Transverse colon (tissue), 4 donors: Measurements from ENCODE around the gene NCOA3. TPM values are rescaled to one million over a fixed set of nuclear protein-coding genes. Genes with fewer than 3 reads are reported as not detected.

ENCODE experiments used
- DNase-seq: peaks from one replicate; pipeline ENCODE4 v3.0.0-alpha.2; 2019
- H3K27ac ChIP-seq, 4 donors: fragments of 200-600 bp; sonication (generic); 2 replicates each; pipeline ENCODE4 v1.5.1; 2016 to 2018; ENCODE audit warnings: inconsistent platforms in 4 of 4
- H3K27me3 ChIP-seq: fragments of 200-600 bp; sonication (generic); 2 replicates; pipeline ENCODE4 v1.5.1; 2017; ENCODE audit warnings: inconsistent platforms
- H3K36me3 ChIP-seq, 4 donors: fragments of 200-600 bp; sonication (generic); 2 replicates each; pipeline ENCODE4 v1.5.1; 2017 to 2019; ENCODE audit warnings: inconsistent platforms in 4 of 4
- H3K4me1 ChIP-seq, 4 donors: fragments of 200-600 bp; sonication (generic); 2 replicates each; pipeline ENCODE4 v1.5.1; 2017 to 2020; ENCODE audit warnings: inconsistent platforms in 4 of 4
- H3K4me3 ChIP-seq, 4 donors: fragments of 200-600 bp; sonication (generic); 1 replicate in 1 of 4; 2 replicates in 3 of 4; pipeline versions ENCODE4 v1.5.1 to v1.6.1; 2017 to 2019; ENCODE audit warnings: inconsistent platforms in 4 of 4
- H3K9me3 ChIP-seq, 2 donors: fragments of 200-600 bp; sonication (generic); 2 replicates each; pipeline ENCODE4 v1.5.1; 2017 to 2019; ENCODE audit warnings: inconsistent platforms in 2 of 2
- CTCF ChIP-seq, 5 experiments: fragments of 200-600 bp in 3 of 5; fragments of 450-650 bp in 2 of 5; sonication (generic) in 3 of 5; IDR thresholded peaks; 1 replicate in 2 of 5; 2 replicates in 3 of 5; pipeline ENCODE4 v1.5.1; 2016 to 2017; ENCODE audit warnings: antibody characterized with exemption in 5 of 5, inconsistent platforms in 3 of 5, mild to moderate bottlenecking in 2 of 5, moderate library complexity in 1 of 5
- EP300 ChIP-seq: sonication (generic); formaldehyde crosslinking; IDR thresholded peaks from one replicate; pipeline ENCODE4 v1.6.1; 2017; ENCODE audit warnings: antibody characterized with exemption, low read depth
- POLR2A ChIP-seq: fragments of 450-650 bp; IDR thresholded peaks from one replicate; pipeline ENCODE4 v1.6.1; 2016; ENCODE audit warnings: antibody characterized with exemption, mild to moderate bottlenecking, moderate library complexity
- POLR2AphosphoS5 ChIP-seq, 3 donors: sonication (generic); formaldehyde crosslinking; IDR thresholded peaks; one replicate each; pipeline ENCODE4 v1.6.1; 2016; ENCODE audit warnings: antibody characterized with exemption in 3 of 3
- WGBS, 2 donors: methylation state at CpG; one replicate each; pipeline ENCODE4 v1.1.5; 2018; ENCODE audit warnings: low coverage in 1 of 2; 5-methylcytosine and 5-hydroxymethylcytosine counted together
- in situ Hi-C, 4 donors: fragments of 200-750 bp; cut with MboI; loops; one replicate each; pipeline versions ENCODE4 v1.15.0 to v1.15.1; 2017; ENCODE audit warnings: low sequenced_read_pairs in 3 of 4, low pct_ligation_motif_present in 1 of 4, low pct_unique_long_range_greater_than_20kb in 1 of 4
- intact Hi-C: fragments of 100-400 bp; cut with DNase I; formaldehyde crosslinking; loops from one replicate; pipeline ENCODE4 v1.15.1; 2023; ENCODE audit warnings: low total_unique reads
- total RNA-seq, 4 donors: library from RNA; depleted of rRNA; stranded (reverse); fragments of >200 nt; gene quantifications; one replicate each; pipeline ENCODE4 v1.1.0, GENCODE V29; 2016

The NCOA3 gene
- total RNA-seq, 4 donors from 2014 or later = 9.2 to 39.1 (median 22.3) TPM

- intact Hi-C loops (no loop called here), in situ Hi-C loops (no loop called here)
- no peak overlapping the region for H3K27ac ChIP-seq
- no peak overlapping the region for H3K4me3 ChIP-seq
- H3K27me3 ChIP-seq = no peaks in the 10 kb centered on the region
- H3K9me3 ChIP-seq = no peaks in the 10 kb centered on the region
- TF ChIP-seq POLR2A (no peak), POLR2AphosphoS5 (IDR thresholded peaks at IDR 0.05) (no peak), EP300 (no peak), CTCF (IDR thresholded peaks at IDR 0.05) (no peak)
- H3K36me3 ChIP-seq = peaks cover 0 to 36% (median 16%) of the 10 kb centered on the region in 4 donors
- no peaks in the 10 kb centered on the region for H3K4me1 ChIP-seq
- DNase-seq = no peak
- WGBS, 2 donors = 96% methylated on average over 4 of the region's 4 CpGs; no CpG with 5 or more reads in 1 of the 2 donors
Measured at GRCh38 chr20:47642118-47642517, 140.4 kb downstream of the NCOA3 start.

DNA sequence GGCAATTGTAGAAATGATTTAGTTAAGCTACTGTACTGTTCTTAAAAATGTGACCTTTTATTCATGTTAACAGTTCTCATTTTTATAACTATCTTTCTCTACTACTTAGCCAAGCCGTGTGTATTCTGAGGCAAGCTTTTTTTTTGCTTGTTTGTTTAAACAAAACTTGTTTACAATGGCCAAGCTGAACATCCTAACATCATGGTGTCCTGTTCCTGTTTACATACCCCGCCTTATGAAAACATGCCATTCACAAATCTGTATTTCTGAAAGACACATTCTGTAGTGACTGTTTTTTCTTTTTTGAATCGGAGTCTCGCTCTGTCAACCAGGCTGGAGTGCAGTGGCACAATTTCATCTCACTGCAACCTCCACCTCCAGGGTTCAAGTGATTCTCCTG lies 140.9 kb downstream of the NCOA3 start:
- DNase-seq = no peak
- 81 to 88% methylated on average over 4 of the region's 4 CpGs for WGBS, 2 donors
- Histone ChIP-seq H3K27ac (no peak overlapping the region), H3K36me3 (peaks cover 0 to 36% (median 16%) of the 10 kb centered on the region in 4 donors), H3K27me3 (no peaks in the 10 kb centered on the region), H3K4me1 (no peaks in the 10 kb centered on the region), H3K4me3 (no peak overlapping the region), H3K9me3 (no peaks in the 10 kb centered on the region)
- TF ChIP-seq POLR2AphosphoS5 (IDR thresholded peaks at IDR 0.05) (no peak), POLR2A (no peak), CTCF (IDR thresholded peaks at IDR 0.05) (no peak), EP300 (no peak)
- in situ Hi-C loops (no loop called here), intact Hi-C loops (no loop called here)

DNA sequence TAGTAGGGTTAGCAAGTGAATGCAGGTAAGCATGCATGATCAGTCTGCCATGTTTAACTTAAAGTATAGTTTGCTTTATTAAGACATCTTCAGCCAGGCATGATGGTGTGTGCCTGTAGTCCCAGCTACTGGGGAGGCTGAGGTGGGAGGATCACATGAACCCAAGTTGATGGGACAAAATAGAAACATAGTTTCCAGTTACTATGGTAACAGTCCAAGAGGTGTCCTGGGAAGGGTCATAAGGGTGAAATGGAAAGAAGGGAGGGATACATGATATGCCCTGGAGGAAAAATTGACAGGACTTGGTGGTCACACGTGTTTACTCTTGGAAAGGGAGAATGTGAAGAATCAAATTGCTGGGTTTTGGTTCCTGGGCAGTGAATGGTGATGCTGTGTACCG lies 143.9 kb downstream of the NCOA3 start:
- Histone ChIP-seq H3K36me3 (peaks cover 0 to 44% (median 16%) of the 10 kb centered on the region in 4 donors), H3K4me1 (no peaks in the 10 kb centered on the region), H3K4me3 (no peak overlapping the region), H3K27ac (no peak overlapping the region), H3K9me3 (no peaks in the 10 kb centered on the region), H3K27me3 (no peaks in the 10 kb centered on the region)
- in situ Hi-C loops (no loop called here), intact Hi-C loops (no loop called here)
- TF ChIP-seq CTCF (IDR thresholded peaks at IDR 0.05) = no peak
- TF ChIP-seq POLR2A = no peak
- TF ChIP-seq EP300 = no peak
- TF ChIP-seq POLR2AphosphoS5 (IDR thresholded peaks at IDR 0.05) = no peak
- WGBS, 2 donors = 90 to 100% methylated on average over 1 to 2 of the region's 2 CpGs
- DNase-seq = no peak

- H3K4me1 ChIP-seq = no peaks in the 10 kb centered on the region
- TF ChIP-seq EP300 (no peak), POLR2A (no peak), POLR2AphosphoS5 (IDR thresholded peaks at IDR 0.05) (no peak), CTCF (IDR thresholded peaks at IDR 0.05) (no peak)
- H3K36me3 ChIP-seq = peaks cover 0 to 60% (median 19%) of the 10 kb centered on the region in 4 donors
- in situ Hi-C loops (no loop called here), intact Hi-C loops (no loop called here)
- H3K27me3 ChIP-seq = no peaks in the 10 kb centered on the region
- H3K9me3 ChIP-seq = no peaks in the 10 kb centered on the region
- H3K27ac ChIP-seq = no peak overlapping the region
- H3K4me3 ChIP-seq = no peak overlapping the region
- 92 to 100% methylated on average over 1 to 7 of the region's 7 CpGs for WGBS, 2 donors
- DNase-seq = no peak
Measured at GRCh38 chr20:47647994-47648393, 146.3 kb downstream of the NCOA3 start.
